HG02938 (cell line): Measurements from ENCODE around the gene PDIA6.

ENCODE experiments used
- ATAC-seq: cut with Tn5 transposase; IDR thresholded peaks from one replicate; pipeline ENCODE4 v1.9.1; 2021; ENCODE audit warnings: mild to moderate bottlenecking, moderate library complexity; ENCODE audit not compliant: unreplicated experiment

Gene PDIA6

GRCh38 chr2:10768063-10768507 is 44.5 kb downstream of the PDIA6 start:
- ATAC-seq: no peak

- no peak for ATAC-seq
Observed at GRCh38 chr2:10765914-10766313, 46.7 kb downstream of the PDIA6 start.

GRCh38 chr2:10765461-10765860 is 47.1 kb downstream of the PDIA6 start:
- ATAC-seq: no peak

- ATAC-seq: no peak
Observed at GRCh38 chr2:10764896-10765295, 47.7 kb downstream of the PDIA6 start.

- ATAC-seq: no peak
Observed at GRCh38 chr2:10764096-10764785, 48.3 kb downstream of the PDIA6 start.

- no peak for ATAC-seq
Observed at GRCh38 chr2:10763461-10763800, 49.2 kb downstream of the PDIA6 start.

- ATAC-seq: no peak
Observed at GRCh38 chr2:10762651-10763460, 49.7 kb downstream of the PDIA6 start.

- ATAC-seq: no peak
Observed at GRCh38 chr2:10761591-10761990, 51.0 kb downstream of the PDIA6 start.

- ATAC-seq: no peak
Observed at GRCh38 chr2:10760794-10761504, 51.6 kb downstream of the PDIA6 start.

GRCh38 chr2:10759151-10759714 is 53.4 kb downstream of the PDIA6 start:
- ATAC-seq: no peak

GRCh38 chr2:10757814-10758286 is 54.7 kb downstream of the PDIA6 start:
- no peak for ATAC-seq

- ATAC-seq: no peak
Observed at GRCh38 chr2:10755621-10756020, 57.0 kb downstream of the PDIA6 start.

GRCh38 chr2:10753876-10754275 is 58.7 kb downstream of the PDIA6 start:
- ATAC-seq: no peak

GRCh38 chr2:10753156-10753555 is 59.4 kb downstream of the PDIA6 start:
- ATAC-seq: no peak

- no peak for ATAC-seq
Observed at GRCh38 chr2:10752236-10752635, 60.3 kb downstream of the PDIA6 start.

GRCh38 chr2:10750610-10751009 is 62.0 kb downstream of the PDIA6 start:
- no peak for ATAC-seq

- ATAC-seq: no peak
Observed at GRCh38 chr2:10742666-10743065, 69.9 kb downstream of the PDIA6 start.

GRCh38 chr2:10741139-10741538 is 71.4 kb downstream of the PDIA6 start:
- ATAC-seq: no peak

- ATAC-seq: no peak
Observed at GRCh38 chr2:10740226-10740625, 72.4 kb downstream of the PDIA6 start.

GRCh38 chr2:10738192-10738591 is 74.4 kb downstream of the PDIA6 start:
- ATAC-seq: no peak

- ATAC-seq: no peak
Observed at GRCh38 chr2:10733980-10734379, 78.6 kb downstream of the PDIA6 start.
